ENCODE data around the gene WAS. TPM values are rescaled to one million over a fixed set of nuclear protein-coding genes. Genes with fewer than 3 reads are reported as not detected.

The WAS gene
- total and polyA plus RNA-seq, 11 donors, result 1.1 to 26.8 (median 2.9) TPM

DNA sequence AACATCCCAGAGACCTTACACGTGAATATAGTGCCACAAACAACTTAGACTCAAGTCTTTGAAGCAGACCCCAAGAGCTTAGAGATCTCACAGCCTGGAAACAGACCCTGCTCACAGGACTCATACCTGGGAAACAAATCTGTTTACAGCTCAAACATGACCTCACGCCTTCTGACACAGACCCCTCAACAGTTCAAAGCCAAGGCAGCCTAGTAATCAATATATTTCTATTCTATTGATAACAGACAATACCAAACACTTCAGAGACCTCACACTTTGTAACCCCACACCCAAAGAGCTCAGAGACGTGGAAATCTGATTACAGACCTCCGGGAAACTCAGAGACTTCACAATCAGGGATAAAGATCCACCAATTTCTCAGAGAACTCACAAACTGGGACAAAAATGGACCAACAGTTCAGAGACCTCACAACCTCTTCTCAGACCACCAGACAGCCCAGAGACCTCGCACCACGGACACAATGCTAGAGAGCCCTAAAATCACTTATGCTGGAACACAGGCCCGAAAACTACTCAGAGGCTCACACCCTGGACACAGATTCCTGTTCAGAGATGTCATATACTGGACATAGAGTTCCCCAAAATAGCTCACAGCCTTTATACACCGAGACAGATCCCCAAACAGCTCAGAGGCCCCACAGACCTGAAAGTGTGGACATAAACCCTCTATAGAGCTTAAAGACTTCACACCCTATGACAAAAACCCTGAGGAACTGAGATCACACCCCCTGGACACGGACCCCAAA is 27.7 kb downstream of the WAS start:
- Histone ChIP-seq H3K27me3 (peaks cover 0 to 3% (median 0%) of the 10 kb centered on the region in 9 donors), H3K36me3 (peaks cover 0 to 3% (median 0%) of the 10 kb centered on the region in 9 donors), H3K4me3 (peak overlapping the region in 8 of 12 donors; percentile 12 to 35 (median 23)), H3K9me3 (no peaks in the 10 kb centered on the region), H3K4me1 (peaks cover 0 to 9% (median 0%) of the 10 kb centered on the region in 12 donors), H3K27ac (peak overlapping the region; percentile 49 to 90 (median 72))
- no peak for DNase-seq
- TF ChIP-seq, protein P1, sequence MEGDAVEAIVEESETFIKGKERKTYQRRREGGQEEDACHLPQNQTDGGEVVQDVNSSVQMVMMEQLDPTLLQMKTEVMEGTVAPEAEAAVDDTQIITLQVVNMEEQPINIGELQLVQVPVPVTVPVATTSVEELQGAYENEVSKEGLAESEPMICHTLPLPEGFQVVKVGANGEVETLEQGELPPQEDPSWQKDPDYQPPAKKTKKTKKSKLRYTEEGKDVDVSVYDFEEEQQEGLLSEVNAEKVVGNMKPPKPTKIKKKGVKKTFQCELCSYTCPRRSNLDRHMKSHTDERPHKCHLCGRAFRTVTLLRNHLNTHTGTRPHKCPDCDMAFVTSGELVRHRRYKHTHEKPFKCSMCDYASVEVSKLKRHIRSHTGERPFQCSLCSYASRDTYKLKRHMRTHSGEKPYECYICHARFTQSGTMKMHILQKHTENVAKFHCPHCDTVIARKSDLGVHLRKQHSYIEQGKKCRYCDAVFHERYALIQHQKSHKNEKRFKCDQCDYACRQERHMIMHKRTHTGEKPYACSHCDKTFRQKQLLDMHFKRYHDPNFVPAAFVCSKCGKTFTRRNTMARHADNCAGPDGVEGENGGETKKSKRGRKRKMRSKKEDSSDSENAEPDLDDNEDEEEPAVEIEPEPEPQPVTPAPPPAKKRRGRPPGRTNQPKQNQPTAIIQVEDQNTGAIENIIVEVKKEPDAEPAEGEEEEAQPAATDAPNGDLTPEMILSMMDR (IDR thresholded peaks at IDR 0.05), result no peak
- peak in 1 of 2 donors; percentile 17 for TF ChIP-seq POLR2A (IDR thresholded peaks at IDR 0.05)
- ATAC-seq, result peak; percentile 70 to 92 (median 88)
- 46 to 71% (median 60%) methylated on average over 8 to 9 of the region's 9 CpGs for WGBS, 4 donors
- intact Hi-C loops (cut with DNase I), result no loop called here

DNA sequence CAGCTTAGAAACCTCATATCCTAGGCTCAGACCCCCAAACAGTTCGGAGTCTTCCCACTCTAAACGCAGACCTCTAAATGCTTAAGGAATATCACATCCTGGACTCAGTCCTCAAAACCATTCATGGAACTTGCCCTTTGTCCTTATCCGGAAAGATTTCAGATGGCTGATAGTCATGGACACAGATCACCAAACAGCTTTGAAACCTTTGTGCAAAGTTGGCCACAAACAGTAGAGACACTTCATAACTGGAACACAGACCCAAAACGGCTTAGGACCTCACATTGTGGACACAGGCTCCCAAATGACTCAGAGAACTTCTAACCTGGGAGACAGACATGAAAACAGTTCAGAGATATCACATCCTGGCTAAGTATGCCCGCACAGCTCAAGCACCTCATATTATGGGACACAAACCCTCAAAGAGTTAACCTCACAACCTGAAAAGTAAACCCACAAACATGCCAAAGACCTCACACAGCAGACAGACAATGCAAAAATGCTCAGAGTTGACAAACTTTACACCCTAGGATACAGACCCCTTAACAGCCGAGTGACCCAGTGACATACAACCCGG is 28.4 kb downstream of the WAS start:
- Histone ChIP-seq H3K27me3 (peaks cover 0 to 3% (median 0%) of the 10 kb centered on the region in 9 donors), H3K4me1 (peaks cover 0 to 9% (median 0%) of the 10 kb centered on the region in 12 donors), H3K36me3 (peaks cover 0 to 3% (median 0%) of the 10 kb centered on the region in 9 donors), H3K4me3 (peak overlapping the region in 1 of 12 donors; percentile 26), H3K27ac (peak overlapping the region; percentile 49 to 90 (median 72)), H3K9me3 (no peaks in the 10 kb centered on the region)
- ATAC-seq (peak; percentile 6 to 24 (median 23)), DNase-seq (no peak)
- TF ChIP-seq POLR2A (IDR thresholded peaks at IDR 0.05), result no peak
- TF ChIP-seq, protein P1 (IDR thresholded peaks at IDR 0.05), result no peak
- WGBS, 4 donors, result 60 to 75% (median 70%) methylated on average over 7 of the region's 7 CpGs
- intact Hi-C loops (cut with DNase I), result no loop called here

DNA sequence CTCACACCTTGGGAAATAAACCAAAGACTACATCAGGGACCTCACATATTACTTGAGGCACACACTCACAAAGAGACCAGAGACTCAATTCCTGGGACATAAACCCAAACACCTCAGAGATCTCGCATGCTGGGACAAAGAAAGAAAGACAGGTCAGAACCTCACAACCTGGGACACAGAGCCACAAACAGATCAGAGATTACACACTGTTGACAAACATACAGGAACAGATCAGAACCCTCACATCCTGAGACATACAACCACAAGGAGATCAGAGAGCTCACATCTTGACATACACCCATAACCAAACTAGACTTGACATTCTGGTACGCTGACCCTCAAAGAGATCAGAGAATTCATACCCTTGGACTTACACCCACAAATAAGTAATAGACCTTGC is 30.2 kb downstream of the WAS start:
- Histone ChIP-seq H3K9me3 (no peaks in the 10 kb centered on the region), H3K36me3 (no peaks in the 10 kb centered on the region), H3K27ac (peak overlapping the region in 1 of 12 donors; percentile 44), H3K4me1 (peaks cover 0 to 9% (median 0%) of the 10 kb centered on the region in 12 donors), H3K27me3 (peaks cover 0 to 3% (median 0%) of the 10 kb centered on the region in 9 donors), H3K4me3 (no peak overlapping the region)
- no peak for ATAC-seq
- TF ChIP-seq, protein P1 (IDR thresholded peaks at IDR 0.05), result no peak
- TF ChIP-seq POLR2A (IDR thresholded peaks at IDR 0.05), result no peak
- 72 to 96% (median 91%) methylated on average over 2 of the region's 2 CpGs for WGBS, 4 donors
- intact Hi-C loops (cut with DNase I), result no loop called here
- DNase-seq, result no peak

DNA sequence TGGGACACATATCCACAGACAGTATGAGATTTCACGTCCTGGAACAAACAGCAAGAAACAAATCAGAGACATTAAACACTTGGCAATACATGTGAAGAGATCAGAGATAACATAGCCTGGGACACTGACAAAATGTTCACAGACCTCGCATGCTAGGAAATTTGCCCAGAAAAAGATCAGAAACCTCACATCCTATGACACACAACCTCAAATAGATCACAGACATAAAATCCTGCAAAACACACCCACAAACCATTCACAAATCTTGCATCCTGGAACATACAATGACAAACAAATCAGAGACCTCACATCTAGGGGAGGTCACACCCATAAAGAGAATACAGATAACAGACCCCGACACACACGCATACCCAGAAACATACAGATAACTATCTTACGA is 31.0 kb downstream of the WAS start:
- 34 to 67% (median 43%) methylated on average over 5 of the region's 5 CpGs for WGBS, 4 donors
- DNase-seq (no peak), ATAC-seq (no peak)
- no peak overlapping the region for H3K4me3 ChIP-seq
- peaks cover 0 to 9% (median 0%) of the 10 kb centered on the region in 12 donors for H3K4me1 ChIP-seq
- intact Hi-C loops (cut with DNase I), result no loop called here
- H3K27me3 ChIP-seq, result peaks cover 0 to 3% (median 0%) of the 10 kb centered on the region in 9 donors
- TF ChIP-seq, protein P1 (IDR thresholded peaks at IDR 0.05), result no peak
- TF ChIP-seq POLR2A (IDR thresholded peaks at IDR 0.05), result no peak
- peak overlapping the region in 1 of 12 donors; percentile 44 for H3K27ac ChIP-seq
- no peaks in the 10 kb centered on the region for H3K9me3 ChIP-seq
- H3K36me3 ChIP-seq, result no peaks in the 10 kb centered on the region

Measured in heart left ventricle (tissue), 16 donors.